NCI-H2227 treated with DMSO at 0.1 percent for 48 hours (cell line): Measurements from ENCODE around the gene PCOLCE2.
A peak's percentile ranks its signal among the peaks of the same experiment; 100 is the strongest.
"Not testable (repeated sequence)": the region's sequence is repeated elsewhere in the genome, so short reads cannot be mapped to it uniquely, and the experiment has no call there.

ENCODE experiments used
- DNase-seq: peaks from one replicate; lab custom pipeline; 2025; lab: John Stamatoyannopoulos, UW

PCOLCE2 gene

GRCh38 chr3:142898346-142899213, 9.7 kb upstream of the PCOLCE2 start:
- no peak for DNase-seq

- DNase-seq: no peak
Observed at GRCh38 chr3:142897807-142898206, 8.9 kb upstream of the PCOLCE2 start.

GRCh38 chr3:142896996-142897395, 8.1 kb upstream of the PCOLCE2 start:
- DNase-seq: no peak

- no peak for DNase-seq
Observed at GRCh38 chr3:142896201-142896755, 7.4 kb upstream of the PCOLCE2 start.

GRCh38 chr3:142894493-142894892, 5.6 kb upstream of the PCOLCE2 start:
- DNase-seq: no peak

GRCh38 chr3:142892714-142893113, 3.8 kb upstream of the PCOLCE2 start:
- DNase-seq: no peak

GRCh38 chr3:142890592-142890991, 1.7 kb upstream of the PCOLCE2 start:
- DNase-seq: no peak

- no peak for DNase-seq
Observed at GRCh38 chr3:142889212-142890014, 530 bp upstream of the PCOLCE2 start.

- peak; percentile 54 for DNase-seq
Observed at GRCh38 chr3:142888099-142888480, 793 bp downstream of the PCOLCE2 start.

GRCh38 chr3:142886940-142887339, 1.9 kb downstream of the PCOLCE2 start:
- no peak for DNase-seq

- no peak for DNase-seq
Observed at GRCh38 chr3:142886021-142886420, 2.9 kb downstream of the PCOLCE2 start.

- DNase-seq: no peak
Observed at GRCh38 chr3:142884531-142884930, 4.4 kb downstream of the PCOLCE2 start.

GRCh38 chr3:142883534-142883933, 5.3 kb downstream of the PCOLCE2 start:
- not testable (repeated sequence) for DNase-seq

GRCh38 chr3:142881445-142882224, 7.2 kb downstream of the PCOLCE2 start:
- DNase-seq: no peak

GRCh38 chr3:142878649-142879300, 10.1 kb downstream of the PCOLCE2 start:
- no peak for DNase-seq

GRCh38 chr3:142876417-142876816, 12.5 kb downstream of the PCOLCE2 start:
- no peak for DNase-seq

GRCh38 chr3:142875583-142876207, 13.2 kb downstream of the PCOLCE2 start:
- no peak for DNase-seq

GRCh38 chr3:142875099-142875498, 13.8 kb downstream of the PCOLCE2 start:
- no peak for DNase-seq

- DNase-seq: not testable (repeated sequence)
Observed at GRCh38 chr3:142868382-142868781, 20.5 kb downstream of the PCOLCE2 start.

GRCh38 chr3:142866841-142867631, 21.8 kb downstream of the PCOLCE2 start:
- no peak for DNase-seq
